Pancreas (tissue), 10 donors: Measurements from ENCODE around the gene QRSL1. TPM values are rescaled to one million over a fixed set of nuclear protein-coding genes. Genes with fewer than 3 reads are reported as not detected.

Experiments
- ATAC-seq, 4 donors: fragments of 200-7000 bp; cut with Tn5 transposase; one replicate each; pipeline versions ENCODE4 v1.8.0 to v1.9.1; 2020; ENCODE audit warnings: mild to moderate bottlenecking in 4 of 4, moderate library complexity in 4 of 4
- DNase-seq, 6 donors: peaks; one replicate each; pipeline ENCODE4 v3.0.0-alpha.2; 2020
- FAIRE-seq: peaks from 2 replicates; lab custom pipeline; 2012; peaks lifted over from hg19 to GRCh38; lab: Jason Lieb, UNC
- H3K27ac ChIP-seq, 4 donors: fragments of 200-600 bp; sonication (generic); 1 replicate in 3 of 4; 2 replicates in 1 of 4; pipeline versions ENCODE4 v1.5.0 to v1.8.0; 2020
- H3K27me3 ChIP-seq, 4 donors: fragments of 200-600 bp; one replicate each; pipeline ENCODE4 v1.8.0; 2021
- H3K36me3 ChIP-seq, 3 donors: fragments of 200-600 bp; sonication (generic) in 1 of 3; one replicate each; pipeline versions ENCODE4 v1.5.0 to v1.8.0; 2020 to 2021
- H3K4me1 ChIP-seq, 3 donors: fragments of 200-600 bp; one replicate each; pipeline ENCODE4 v1.8.0; 2021
- H3K4me3 ChIP-seq, 4 donors: fragments of 200-600 bp; sonication (generic) in 2 of 4; one replicate each; pipeline versions ENCODE4 v1.5.0 to v1.8.0; 2020 to 2021
- H3K9me3 ChIP-seq, 4 donors: fragments of 200-600 bp; one replicate each; pipeline ENCODE4 v1.8.0; 2021
- CTCF ChIP-seq, 4 donors: fragments of 200-600 bp; sonication (generic) in 3 of 4; IDR thresholded peaks; one replicate each; pipeline versions ENCODE4 v1.5.0 to v1.8.0; 2021; ENCODE audit warnings: antibody characterized with exemption in 4 of 4
- WGBS, 2 donors: extraction: QIAGEN DNeasy Blood & Tissue Kit; methylation state at CpG; one replicate each; pipeline ENCODE4 v1.1.7; 2013; 5-methylcytosine and 5-hydroxymethylcytosine counted together
- intact Hi-C, 3 donors: fragments of 100-400 bp; cut with DNase I; formaldehyde crosslinking; loops; one replicate each; pipeline versions ENCODE4 v1.11.1 to v1.14.2; 2022
- polyA plus RNA-seq, 2 donors: library from polyadenylated mRNA; stranded (reverse); fragments of 200-250 nt; gene quantifications; one replicate each; pipeline ENCODE4 v1.2.3, GENCODE V29; 2013
- total RNA-seq, 6 donors: library from RNA; stranded (reverse); fragmentation: NEBNext Ultra II Directional in 4 of 6; extraction: Animal tissue kit (Norgen Biotek cat#: 25700) in 4 of 6; gene quantifications; one replicate each; pipeline versions ENCODE4 v1.2.1 to v1.2.4, GENCODE V29; 2021 to 2023
- donor health status: healthy with polysubstance abuse.
- donor health status: DM: no; HTN: no; CAD: no; lungs with moderate emphysema.
- donor health status: DM: no; HTN: no; CAD: no.
- donor health status: control.
- donor health status: control.
- donor health status: Bipolar disorder and iron deficiency.
- donor health status: DM: yes; HTN: yes; CAD: no.
- donor health status: DM: no; HTN: no; CAD: no.
- donor health status: DM: no; HTN: no; CAD: no.
- donor health status: DM: yes; HTN: yes; CAD: no.

QRSL1 gene
- total and polyA plus RNA-seq, 8 donors, result 3.2 to 8.4 (median 6.2) TPM

GRCh38 chr6:106648651-106649308 lies 19.4 kb downstream of the QRSL1 start:
- no peak for TF ChIP-seq CTCF (IDR thresholded peaks at IDR 0.05)
- ATAC-seq, result no peak
- H3K36me3 ChIP-seq, result peaks cover 0 to 7% (median 0%) of the 10 kb centered on the region in 3 donors
- no peak overlapping the region for H3K27ac ChIP-seq
- H3K27me3 ChIP-seq, result no peaks in the 10 kb centered on the region
- no peak overlapping the region for H3K4me3 ChIP-seq
- H3K4me1 ChIP-seq, result no peaks in the 10 kb centered on the region
- intact Hi-C loops, result no loop called here
- no peak for DNase-seq
- no peaks in the 10 kb centered on the region for H3K9me3 ChIP-seq
- FAIRE-seq, result no peak
- 96 to 99% methylated on average over 7 of the region's 7 CpGs for WGBS, 2 donors

GRCh38 chr6:106658469-106658868 lies 29.1 kb downstream of the QRSL1 start:
- intact Hi-C loops, result no loop called here
- H3K4me1 ChIP-seq, result no peaks in the 10 kb centered on the region
- ATAC-seq (no peak), DNase-seq (no peak), FAIRE-seq (no peak)
- no peak for TF ChIP-seq CTCF (IDR thresholded peaks at IDR 0.05)
- 97% methylated on average over 4 of the region's 4 CpGs for WGBS, 2 donors
- no peaks in the 10 kb centered on the region for H3K27me3 ChIP-seq
- no peak overlapping the region for H3K4me3 ChIP-seq
- H3K9me3 ChIP-seq, result no peaks in the 10 kb centered on the region
- peaks cover 0 to 12% (median 9%) of the 10 kb centered on the region in 3 donors for H3K36me3 ChIP-seq
- H3K27ac ChIP-seq, result no peak overlapping the region

- ATAC-seq (no peak), DNase-seq (no peak), FAIRE-seq (no peak)
- Histone ChIP-seq H3K27me3 (no peaks in the 10 kb centered on the region), H3K9me3 (no peaks in the 10 kb centered on the region), H3K4me1 (no peaks in the 10 kb centered on the region), H3K4me3 (no peak overlapping the region), H3K27ac (no peak overlapping the region), H3K36me3 (peaks cover 0 to 18% (median 9%) of the 10 kb centered on the region in 3 donors)
- WGBS, 2 donors, result 98 to 100% methylated on average over 2 of the region's 2 CpGs
- intact Hi-C loops, result no loop called here
- no peak for TF ChIP-seq CTCF (IDR thresholded peaks at IDR 0.05)
These were observed 30.5 kb downstream of the QRSL1 start for GRCh38 chr6:106659859-106660258.

GRCh38 chr6:106662458-106662857 lies 33.1 kb downstream of the QRSL1 start:
- intact Hi-C loops, result no loop called here
- ATAC-seq (no peak), FAIRE-seq (no peak), DNase-seq (no peak)
- TF ChIP-seq CTCF (IDR thresholded peaks at IDR 0.05), result no peak
- Histone ChIP-seq H3K9me3 (no peaks in the 10 kb centered on the region), H3K4me1 (no peaks in the 10 kb centered on the region), H3K36me3 (peaks cover 0 to 22% (median 4%) of the 10 kb centered on the region in 3 donors), H3K27me3 (no peaks in the 10 kb centered on the region), H3K4me3 (no peak overlapping the region), H3K27ac (no peak overlapping the region)
- 92 to 100% methylated on average over 2 of the region's 2 CpGs for WGBS, 2 donors

GRCh38 chr6:106666282-106667021 lies 37.1 kb downstream of the QRSL1 start:
- no peaks in the 10 kb centered on the region for H3K4me1 ChIP-seq
- DNase-seq, result no peak
- H3K4me3 ChIP-seq, result no peak overlapping the region
- TF ChIP-seq CTCF (IDR thresholded peaks at IDR 0.05), result no peak
- H3K27me3 ChIP-seq, result no peaks in the 10 kb centered on the region
- H3K27ac ChIP-seq, result no peak overlapping the region
- H3K9me3 ChIP-seq, result no peaks in the 10 kb centered on the region
- 92 to 93% methylated on average over 6 of the region's 6 CpGs for WGBS, 2 donors
- no peak for ATAC-seq
- intact Hi-C loops, result no loop called here
- FAIRE-seq, result no peak
- peaks cover 0 to 17% (median 4%) of the 10 kb centered on the region in 3 donors for H3K36me3 ChIP-seq
